Measurements from ENCODE around the gene HOXD3. TPM values are rescaled to one million over a fixed set of nuclear protein-coding genes. Genes with fewer than 3 reads are reported as not detected.

HOXD3 gene
- total and polyA plus RNA-seq, 9 of the 15 experiments (the other 6 are each of a cell fraction or from before 2014, with no cell fraction given) = not detected

GRCh38 chr2:176193048-176193447 is 35.9 kb downstream of the HOXD3 start (continued):
- TF ChIP-seq TSHZ1 (CRISPR knock-in tag; IDR thresholded peaks at IDR 0.05) (no peak), FOXK2 (conservative IDR thresholded peaks at IDR 0.05 in 1 of 2, IDR thresholded peaks at IDR 0.05 in 1 of 2; ENCODE audit: low read depth in 2 of 2) (no peak), CEBPB (tag; IDR thresholded peaks at IDR 0.05) (no peak), CREM (IDR thresholded peaks at IDR 0.05; ENCODE audit: low read depth) (no peak)

DNA sequence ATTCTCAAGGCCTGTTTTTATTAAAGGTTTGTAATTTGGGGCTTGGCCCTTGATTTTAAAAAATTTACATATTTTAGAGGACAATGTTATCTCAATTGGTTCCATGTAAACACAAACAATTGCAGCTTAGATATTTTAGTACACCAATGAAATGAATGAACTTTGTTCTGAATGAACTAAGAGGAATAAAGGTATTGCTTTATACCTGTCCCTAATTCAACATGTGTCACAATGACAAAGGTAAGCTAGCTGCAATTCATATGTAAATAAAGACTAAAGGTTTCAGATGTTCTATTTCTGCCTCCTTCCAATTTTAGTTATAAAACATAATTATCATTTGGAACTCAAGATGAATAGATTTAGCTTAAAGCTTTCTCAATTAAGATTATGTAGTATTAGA is 42.8 kb downstream of the HOXD3 start:
- Histone ChIP-seq H3K9me3 (replicated peaks; ENCODE audit: control insufficient read depth, insufficient read depth, low read depth, low read length) (no peaks in the 10 kb centered on the region), H3K27me3 (ENCODE audit: control insufficient read depth in 2 of 2, insufficient read depth in 2 of 2, low read length in 2 of 2) (peaks cover 2 to 9% of the 10 kb centered on the region in 2 experiments; a peak in 2 of 5 replicates), H3K4me3 (no peak overlapping the region), H2AFZ (ENCODE audit: low read depth, low read length) (no peak overlapping the region), H3K27ac (ENCODE audit: extremely low read depth, low read depth, low read length) (no peak overlapping the region), H3K4me1 (replicated peaks in 1 of 2; ENCODE audit: control insufficient read depth in 2 of 2, insufficient read depth in 2 of 2, low read length in 2 of 2) (peaks cover 0 to 3% of the 10 kb centered on the region in 2 experiments; a peak in 1 of 5 replicates), H3K9ac (ENCODE audit: insufficient read depth in 1 of 2, low read depth in 2 of 2, low read length in 2 of 2) (no peak overlapping the region), H3K36me3 (ENCODE audit: control insufficient read depth, insufficient read depth, low read length) (no peaks in the 10 kb centered on the region), H3K79me2 (ENCODE audit: control insufficient read depth, insufficient read depth, low read length) (no peaks in the 10 kb centered on the region), H3K4me2 (ENCODE audit: insufficient read depth, low read length) (no peak overlapping the region), H3K9me1 (ENCODE audit: control insufficient read depth, insufficient read depth, low read length) (no peaks in the 10 kb centered on the region), H4K20me1 (replicated peaks; ENCODE audit: control insufficient read depth, insufficient read depth, low read length) (no peaks in the 10 kb centered on the region)
- no peak for DNase-seq (ENCODE audit: extremely low read depth in 1 of 4, low spot score in 3 of 4)
- ChIA-PET CTCF (ENCODE audit: low intra/inter-chr PET ratio) (no interaction called here), POLR2A (interaction anchor here (0.6 to 1.0 kb wide), 3 partner anchors 15 to 944 kb away, joined by 3 to 4 read pairs (median 3); no protein-coding TSS in a partner anchor)
- ATAC-seq = no peak
- TF ChIP-seq ZFX (CRISPR knock-in tag; IDR thresholded peaks at IDR 0.05) = no peak
- in situ Hi-C loops (cut with MboI) = no loop called here
- intact Hi-C loops (cut with micrococcal nuclease) = no loop called here
- no peak for FAIRE-seq
- BruUV-seq (replicated peaks) = no TSS peak

All from K562 (cell line).